CD4-positive, alpha-beta T cell (primary cell): ENCODE results near the gene UNKL. TPM values are rescaled to one million over a fixed set of nuclear protein-coding genes. Genes with fewer than 3 reads are reported as not detected.

Experiments used
- ATAC-seq: fragments of 200-7000 bp; cut with Tn5 transposase; one replicate; pipeline ENCODE4 v1.10.0; 2022; ENCODE audit warnings: mild to moderate bottlenecking; ENCODE audit not compliant: poor library complexity
- CTCF ChIA-PET: fragments of 350-600 bp; sonication (Branson Sonifier 250); formaldehyde crosslinking; loops from one replicate; lab custom pipeline; 2021; ENCODE audit warnings: antibody characterized with exemption, inconsistent platforms; lab: Charles Lee
- POLR2A ChIA-PET: fragments of 350-600 bp; sonication (Branson Sonifier 250); formaldehyde crosslinking; loops from one replicate; lab custom pipeline; 2021; ENCODE audit warnings: antibody characterized with exemption, inconsistent platforms; lab: Charles Lee
- DNase-seq, 14 experiments: peaks; one replicate each; pipeline ENCODE4 v3.0.0-alpha.2; 2013 to 2020; ENCODE audit warnings: mixed read lengths in 2 of 14
- H3K27ac ChIP-seq, 2 donors: one replicate each; pipeline versions ENCODE4 v1.5.1 to v1.7.0; 2013; ENCODE audit warnings: low read length in 2 of 2, low read depth in 1 of 2, mild to moderate bottlenecking in 1 of 2
- H3K27me3 ChIP-seq, 2 experiments: 1 replicate in 1 of 2; 2 replicates in 1 of 2; pipeline versions ENCODE4 v1.6.1 to v1.7.0; 2013; ENCODE audit warnings: low read length in 2 of 2, control low read depth in 1 of 2, mild to moderate bottlenecking in 1 of 2, moderate library complexity in 1 of 2; ENCODE audit not compliant: insufficient read depth in 2 of 2, control insufficient read depth in 1 of 2
- H3K36me3 ChIP-seq: one replicate; pipeline ENCODE4 v1.6.1; 2013; ENCODE audit warnings: low read length, control low read depth; ENCODE audit not compliant: insufficient read depth
- H3K4me1 ChIP-seq: one replicate; pipeline ENCODE4 v1.6.1; 2013; ENCODE audit warnings: low read length, control low read depth; ENCODE audit not compliant: insufficient read depth
- H3K4me3 ChIP-seq: one replicate; pipeline ENCODE4 v1.5.1; 2013; ENCODE audit warnings: mild to moderate bottlenecking, low read length, moderate library complexity
- H3K9me3 ChIP-seq, 2 experiments: 1 replicate in 1 of 2; 2 replicates in 1 of 2; pipeline versions ENCODE4 v1.6.1 to v1.7.0; 2013; ENCODE audit warnings: low read length in 2 of 2, mild to moderate bottlenecking in 2 of 2, control low read depth in 1 of 2, moderate library complexity in 1 of 2; ENCODE audit not compliant: control insufficient read depth in 1 of 2, insufficient read depth in 1 of 2
- H3K27ac Mint-ChIP-seq: one replicate; pipeline ENCODE4 v1.8.0; 2020; ENCODE audit warnings: mixed read lengths
- H3K27me3 Mint-ChIP-seq: one replicate; pipeline ENCODE4 v1.8.0; 2021; ENCODE audit warnings: mixed read lengths
- H3K36me3 Mint-ChIP-seq: one replicate; pipeline ENCODE4 v1.8.0; 2021; ENCODE audit warnings: low read depth, mixed read lengths
- H3K4me1 Mint-ChIP-seq: one replicate; pipeline ENCODE4 v1.8.0; 2021; ENCODE audit warnings: low read depth, mixed read lengths
- H3K4me3 Mint-ChIP-seq: one replicate; pipeline ENCODE4 v1.8.0; 2020; ENCODE audit warnings: mild to moderate bottlenecking, mixed read lengths
- H3K9me3 Mint-ChIP-seq: one replicate; pipeline ENCODE4 v1.8.0; 2020; ENCODE audit warnings: mixed read lengths
- CTCF ChIP-seq: fragments of 200-600 bp; IDR thresholded peaks from one replicate; pipeline ENCODE4 v1.8.0; 2022; ENCODE audit warnings: antibody characterized with exemption, mild to moderate bottlenecking
- intact Hi-C, 2 experiments: fragments of 100-400 bp; cut with DNase I in 1 of 2; cut with micrococcal nuclease in 1 of 2; formaldehyde crosslinking; loops; one replicate each; pipeline versions ENCODE4 v1.15.1 to v1.9.0; 2023 to 2025; cut with DNase I, micrococcal nuclease
- total RNA-seq, 174 experiments: library from RNA in 2 of 174; stranded (reverse) in 2 of 174; gene quantifications; one replicate each; pipeline ENCODE4 v1.2.3 and lab custom pipeline; 2021 to 2026

UNKL gene
- total RNA-seq, 2 experiments from 2014 or later: 52.6 to 53.2 TPM

- Histone ChIP-seq H3K9me3 (no peaks in the 10 kb centered on the region), H3K27me3 (no peaks in the 10 kb centered on the region), H3K4me1 (peaks cover 47% of the 10 kb centered on the region), H3K36me3 (peaks cover 71% of the 10 kb centered on the region), H3K27ac (no peak overlapping the region), H3K4me3 (no peak overlapping the region)
- no peak for DNase-seq
- Mint-ChIP-seq H3K4me1 (peaks cover 23% of the 10 kb centered on the region), H3K9me3 (no peaks in the 10 kb centered on the region), H3K27me3 (no peaks in the 10 kb centered on the region), H3K4me3 (no peak overlapping the region), H3K36me3 (peaks cover 75% of the 10 kb centered on the region), H3K27ac (no peak overlapping the region)
- intact Hi-C loops: no loop called here
- ChIA-PET POLR2A (no interaction called here), CTCF (no interaction called here)
- ATAC-seq: no peak
- no peak for TF ChIP-seq CTCF
Observed at GRCh38 chr16:1314399-1315068, 100.0 kb downstream of the UNKL start.

- TF ChIP-seq CTCF: no peak
- H3K36me3 ChIP-seq: peaks cover 64% of the 10 kb centered on the region
- H3K27ac ChIP-seq: no peak overlapping the region
- ATAC-seq (no peak), DNase-seq (no peak)
- Mint-ChIP-seq H3K36me3 (peaks cover 68% of the 10 kb centered on the region), H3K4me1 (peaks cover 27% of the 10 kb centered on the region), H3K27ac (no peak overlapping the region), H3K27me3 (no peaks in the 10 kb centered on the region), H3K9me3 (no peaks in the 10 kb centered on the region), H3K4me3 (no peak overlapping the region)
- ChIA-PET POLR2A (no interaction called here), CTCF (no interaction called here)
- no peak overlapping the region for H3K4me3 ChIP-seq
- H3K4me1 ChIP-seq: peaks cover 47% of the 10 kb centered on the region
- no peaks in the 10 kb centered on the region for H3K9me3 ChIP-seq
- no peaks in the 10 kb centered on the region for H3K27me3 ChIP-seq
- intact Hi-C loops: loop anchor here in 1 of 2 experiments (2.0 kb wide), 1 partner anchor 17 kb away; no protein-coding TSS in a partner anchor
Observed at GRCh38 chr16:1313721-1314369, 100.7 kb downstream of the UNKL start.

Other genes starting within 250 kb of the UNKL start
- not detected for gene TPSG1, start 189.4 kb downstream of the UNKL start, total RNA-seq
- not detected for gene TPSB2, start 184.5 kb downstream of the UNKL start, total RNA-seq
- under 1 TPM in 1 of 2 experiments, not detected in 1; 0.22 TPM for gene TPSAB1, start 174.0 kb downstream of the UNKL start, total RNA-seq
- gene TPSD1, start 158.6 kb downstream of the UNKL start, total RNA-seq: not detected
- 100 to 1,000 TPM; 247 to 252 TPM for gene UBE2I, start 105.1 kb downstream of the UNKL start, total RNA-seq
- gene BAIAP3, start 81.1 kb downstream of the UNKL start, total RNA-seq: 10 to 100 TPM; 19.6 to 21.5 TPM
- gene TSR3, start 62.8 kb downstream of the UNKL start, total RNA-seq: 10 to 100 TPM; 19.9 to 21.4 TPM
- 10 to 100 TPM; 27.6 to 32.0 TPM for gene GNPTG, start 62.8 kb downstream of the UNKL start, total RNA-seq
- gene UQCC4, start 6.0 kb upstream of the UNKL start, total RNA-seq: 1 to 10 TPM; 6.9 to 7.6 TPM
- under 1 TPM in 1 of 2 experiments, not detected in 1; 0.30 TPM for gene PERCC1, start 16.4 kb upstream of the UNKL start, total RNA-seq
- gene CCDC154, start 29.9 kb upstream of the UNKL start, total RNA-seq: 1 to 10 TPM; 2.9 to 3.0 TPM
- 10 to 100 TPM; 70.5 to 76.2 TPM for gene CLCN7, start 60.3 kb upstream of the UNKL start, total RNA-seq
- gene PTX4, start 74.2 kb upstream of the UNKL start, total RNA-seq: not detected
- 10 to 100 TPM; 29.7 to 30.8 TPM for gene TELO2, start 78.7 kb upstream of the UNKL start, total RNA-seq
- 10 to 100 TPM; 20.5 to 22.1 TPM for gene TMEM204, start 119.0 kb upstream of the UNKL start, total RNA-seq
- 1 to 10 TPM; 4.3 to 5.6 TPM for gene IFT140, start 197.4 kb upstream of the UNKL start, total RNA-seq
- 10 to 100 TPM; 14.1 to 15.2 TPM for gene CRAMP1, start 197.7 kb upstream of the UNKL start, total RNA-seq